ENCODE measurements around the gene ATP5F1B. TPM values are rescaled to one million over a fixed set of nuclear protein-coding genes. Genes with fewer than 3 reads are reported as not detected.

The ATP5F1B gene
- total and polyA plus RNA-seq, 9 of the 15 experiments (the other 6 are each of a cell fraction or from before 2014, with no cell fraction given), result 908 to 3,125 (median 1,482) TPM

- TF ChIP-seq ZBTB12 (CRISPR knock-in tag; IDR thresholded peaks at IDR 0.05) (no peak), C11orf30 (IDR thresholded peaks at IDR 0.05; ENCODE audit: low read depth) (no peak)
Observed at GRCh38 chr12:56634242-56634836, 11.4 kb downstream of the ATP5F1B start (continued).

GRCh38 chr12:56633468-56634241 lies 12.1 kb downstream of the ATP5F1B start:
- Histone ChIP-seq H3K36me3 (ENCODE audit: control insufficient read depth, insufficient read depth, low read length) (peaks cover 24% of the 10 kb centered on the region), H3K4me3 (peak overlapping the region; percentile 85), H3K4me2 (ENCODE audit: insufficient read depth, low read length) (peak overlapping the region; percentile 96), H3K79me2 (ENCODE audit: control insufficient read depth, insufficient read depth, low read length) (peaks cover 73% of the 10 kb centered on the region), H3K9ac (ENCODE audit: insufficient read depth in 1 of 2, low read depth in 2 of 2, low read length in 2 of 2) (peak overlapping the region; percentile 74 to 94), H3K9me3 (replicated peaks; ENCODE audit: control insufficient read depth, insufficient read depth, low read depth, low read length) (no peaks in the 10 kb centered on the region), H2AFZ (ENCODE audit: low read depth, low read length) (peak overlapping the region; percentile 75; the same call in 1 of the 2 replicates), H3K4me1 (replicated peaks in 1 of 2; ENCODE audit: control insufficient read depth in 2 of 2, insufficient read depth in 2 of 2, low read length in 2 of 2) (peaks cover 37 to 48% of the 10 kb centered on the region in 2 experiments), H3K27me3 (ENCODE audit: control insufficient read depth in 2 of 2, insufficient read depth in 2 of 2, low read length in 2 of 2) (no peaks in the 10 kb centered on the region), H4K20me1 (replicated peaks; ENCODE audit: control insufficient read depth, insufficient read depth, low read length) (0 out of 2 replicates have a peak, but pooled peaks cover 8% of the 10 kb centered on the region), H3K27ac (ENCODE audit: extremely low read depth, low read depth, low read length) (peak overlapping the region; percentile 86), H3K9me1 (ENCODE audit: control insufficient read depth, insufficient read depth, low read length) (no peaks in the 10 kb centered on the region)
- POLR2A ChIA-PET, result interaction anchor here (0.9 to 3.4 kb wide), 7 partner anchors 8 to 54 kb away, joined by 3 to 22 read pairs (median 5); no protein-coding TSS in a partner anchor
- 23% methylated on average over 12 of the region's 12 CpGs for WGBS (ENCODE audit: insufficient coverage, low coverage, missing lambda C conversion rate)
- DNase-seq (ENCODE audit: extremely low read depth in 1 of 4, low spot score in 3 of 4) (no peak), FAIRE-seq (no peak), ATAC-seq (no peak)
- no peak for TF ChIP-seq HDAC2 (IDR thresholded peaks at IDR 0.05)
- peak; percentile 87 for TF ChIP-seq PRDM10 (IDR thresholded peaks at IDR 0.05; ENCODE audit: partially characterized antibody)
- TF ChIP-seq SUPT5H (IDR thresholded peaks at IDR 0.05), result 0 out of 2 replicates have a peak, but pooled peaks have one; percentile 13
- CTCF ChIA-PET (ENCODE audit: low intra/inter-chr PET ratio), result no interaction called here
- in situ Hi-C loops (cut with MboI) (no loop called here), intact Hi-C loops (cut with micrococcal nuclease) (loop anchor here (10.0 kb wide), 3 partner anchors 269 to 451 kb away; partner anchors contain the start of genes APOF, NAB2, STAT2 and ZBTB39)
- BruUV-seq (replicated peaks), result no TSS peak
